Stimulated activated CD4-positive, alpha-beta T cell treated with anti-CD3 and anti-CD28 coated beads, Interleukin-15, amount 100 ng/mL, for 48 hours (primary cell): Measurements from ENCODE around the gene PLEKHA7.
"Not testable (repeated sequence)": the region's sequence is repeated elsewhere in the genome, so short reads cannot be mapped to it uniquely, and the experiment has no call there.

ENCODE experiments used
- DNase-seq, 2 donors: peaks; one replicate each; pipeline ENCODE4 v3.0.0-alpha.2; 2020; ENCODE audit warnings: low read depth in 2 of 2

Gene PLEKHA7

DNA sequence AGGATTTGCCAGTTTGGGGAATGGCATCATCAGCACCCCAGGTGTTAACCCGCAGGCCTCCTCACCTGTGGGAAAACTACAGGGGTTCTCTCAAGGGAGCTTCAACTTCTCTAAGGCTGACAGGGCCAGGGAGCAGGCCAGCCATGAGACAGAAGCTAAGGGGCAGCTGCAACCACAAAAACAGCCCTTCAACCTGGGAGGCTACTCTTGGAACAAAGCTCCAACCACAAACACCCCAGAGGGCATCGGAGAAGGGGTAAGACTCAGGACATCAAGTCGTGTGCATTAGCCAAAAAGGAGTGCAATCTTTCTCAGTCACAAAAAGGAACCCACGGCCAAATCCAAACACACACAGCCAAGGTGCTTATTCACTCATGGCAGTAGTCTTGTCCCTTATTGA lies 103.0 kb downstream of the PLEKHA7 start:
- DNase-seq = no peak

DNA sequence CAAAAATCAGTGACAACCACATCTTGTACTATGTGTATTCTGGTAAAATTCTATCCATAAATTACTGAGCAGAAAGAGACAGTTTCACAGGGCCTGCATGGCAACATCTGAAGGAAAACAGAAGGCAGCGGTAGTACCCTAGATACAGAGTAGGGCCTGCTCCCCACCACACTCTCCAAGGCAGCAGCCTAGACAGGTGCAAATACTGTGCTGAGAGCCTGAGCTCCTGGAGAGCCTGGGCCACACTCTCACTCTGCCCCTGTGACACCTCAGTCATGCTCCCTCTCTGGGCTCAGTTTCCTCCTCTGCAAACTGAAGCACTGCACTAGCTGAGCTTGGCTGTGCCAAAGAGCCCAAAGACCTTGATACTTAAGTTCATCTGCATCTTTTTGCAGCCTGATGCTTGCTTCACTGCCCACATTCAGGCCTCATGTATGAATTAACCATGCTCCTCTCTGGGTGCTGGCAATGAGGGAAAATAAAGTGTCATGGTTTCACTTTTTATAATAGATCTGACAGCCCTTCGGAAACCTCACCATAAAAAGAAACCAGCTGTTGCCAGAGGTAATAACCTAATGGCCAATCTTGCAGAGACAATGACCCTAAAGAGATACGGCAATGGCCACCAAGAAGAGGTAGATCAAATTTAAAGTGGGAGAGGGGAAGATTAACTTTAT lies 104.7 kb downstream of the PLEKHA7 start:
- no peak for DNase-seq

DNA sequence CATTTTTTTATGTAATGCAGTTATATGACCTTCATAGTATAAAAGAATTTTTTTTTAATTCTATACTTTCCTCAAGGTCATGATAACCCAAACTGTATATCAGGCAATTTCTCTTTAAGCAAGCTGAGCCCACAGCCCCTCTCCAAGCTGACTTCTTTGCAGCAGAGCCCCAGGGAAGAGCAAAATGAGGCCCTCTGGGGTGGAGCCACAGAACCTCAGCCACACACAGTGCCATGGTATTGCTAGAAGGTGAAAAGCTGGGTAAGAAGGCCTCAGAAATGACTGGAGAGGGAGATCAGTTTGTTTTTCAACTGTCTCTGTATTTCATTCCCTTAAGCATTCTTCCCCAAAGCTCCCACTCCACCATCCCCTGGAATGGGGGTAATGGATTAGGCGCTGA lies 108.8 kb downstream of the PLEKHA7 start:
- DNase-seq = no peak

DNA sequence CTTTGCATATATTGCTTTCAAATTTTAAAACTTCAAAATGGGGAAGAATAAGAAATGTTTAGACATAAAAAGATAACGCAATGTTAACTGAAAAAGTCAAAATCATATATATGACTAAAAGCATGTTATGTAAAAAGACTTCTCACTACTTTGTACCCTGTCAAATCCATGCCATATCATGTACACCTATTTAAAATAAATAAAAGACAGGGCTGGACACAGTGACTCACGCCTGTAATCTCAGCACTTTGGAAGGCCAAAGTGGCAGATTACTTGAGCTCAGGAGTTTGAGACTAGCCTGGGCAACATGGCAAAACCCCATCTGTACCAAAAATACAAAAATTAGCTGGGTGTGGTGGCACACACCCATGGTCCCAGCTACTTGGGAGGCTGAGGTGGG lies 109.5 kb downstream of the PLEKHA7 start:
- DNase-seq = not testable (repeated sequence)

DNA sequence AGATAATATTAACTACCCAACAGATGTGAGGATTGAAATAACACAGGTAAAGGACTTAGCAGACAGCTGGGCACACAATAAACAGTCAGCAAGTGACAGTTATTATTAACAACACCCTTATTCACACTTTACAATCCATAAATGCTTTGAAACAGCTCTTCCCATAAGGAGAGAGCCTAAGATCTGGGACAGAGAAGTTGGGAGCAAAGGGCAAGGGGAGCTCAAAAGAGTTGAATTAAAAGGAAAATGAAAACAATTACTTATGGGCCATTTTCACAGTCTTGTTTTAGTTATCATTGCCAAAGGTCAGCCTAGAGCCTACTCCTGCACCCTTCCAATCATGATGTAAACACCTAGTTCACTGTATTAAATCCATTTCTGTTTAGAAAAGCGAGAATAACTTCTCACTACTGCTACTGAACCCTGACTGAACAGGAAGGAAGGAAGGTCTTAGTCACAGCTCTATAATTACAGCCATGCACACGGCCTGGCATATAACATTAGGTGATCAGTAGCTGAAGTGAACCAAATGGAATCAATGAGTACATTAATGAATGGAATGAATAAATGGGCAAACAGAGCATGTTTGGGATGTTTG lies 111.3 kb downstream of the PLEKHA7 start:
- peak in 1 of 2 donors; percentile 16 for DNase-seq

DNA sequence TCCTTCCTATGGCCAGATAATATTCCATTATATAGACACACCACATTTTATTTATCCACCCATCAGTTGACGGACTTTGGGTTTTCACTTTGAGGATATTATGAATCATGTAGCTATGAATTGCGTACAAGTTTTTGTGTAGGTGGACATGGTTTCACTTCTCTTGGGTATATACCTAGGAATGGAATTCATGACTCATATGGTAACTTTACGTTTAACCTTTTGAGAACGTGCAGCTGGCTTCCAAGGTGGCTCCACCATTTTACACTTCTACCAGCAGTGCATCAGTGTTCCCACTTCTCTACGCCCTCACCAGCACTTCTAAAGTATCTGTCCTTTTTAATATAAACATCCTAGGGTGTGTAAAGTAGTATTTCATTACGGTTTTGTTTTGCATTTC lies 112.0 kb downstream of the PLEKHA7 start:
- peak in 1 of 2 donors; percentile 34 for DNase-seq

DNA sequence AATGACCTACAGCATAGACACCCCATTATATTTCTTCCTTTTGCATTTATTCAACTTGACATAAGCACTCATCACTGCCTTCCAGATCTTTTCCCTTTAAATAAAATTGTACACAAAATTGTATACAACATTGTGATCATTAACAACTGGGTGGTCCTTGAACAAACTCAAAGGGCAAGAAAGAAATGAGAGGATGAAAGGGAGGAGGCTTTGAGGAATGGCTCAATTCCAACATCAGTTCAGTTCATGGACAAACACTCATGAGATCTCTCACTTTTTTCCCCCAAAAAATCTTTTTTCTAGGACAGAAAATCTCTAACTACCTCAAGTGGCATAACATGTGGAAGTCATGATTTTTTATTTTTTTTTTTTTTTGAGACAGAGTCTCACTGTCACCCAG lies 113.7 kb downstream of the PLEKHA7 start:
- DNase-seq = no peak

DNA sequence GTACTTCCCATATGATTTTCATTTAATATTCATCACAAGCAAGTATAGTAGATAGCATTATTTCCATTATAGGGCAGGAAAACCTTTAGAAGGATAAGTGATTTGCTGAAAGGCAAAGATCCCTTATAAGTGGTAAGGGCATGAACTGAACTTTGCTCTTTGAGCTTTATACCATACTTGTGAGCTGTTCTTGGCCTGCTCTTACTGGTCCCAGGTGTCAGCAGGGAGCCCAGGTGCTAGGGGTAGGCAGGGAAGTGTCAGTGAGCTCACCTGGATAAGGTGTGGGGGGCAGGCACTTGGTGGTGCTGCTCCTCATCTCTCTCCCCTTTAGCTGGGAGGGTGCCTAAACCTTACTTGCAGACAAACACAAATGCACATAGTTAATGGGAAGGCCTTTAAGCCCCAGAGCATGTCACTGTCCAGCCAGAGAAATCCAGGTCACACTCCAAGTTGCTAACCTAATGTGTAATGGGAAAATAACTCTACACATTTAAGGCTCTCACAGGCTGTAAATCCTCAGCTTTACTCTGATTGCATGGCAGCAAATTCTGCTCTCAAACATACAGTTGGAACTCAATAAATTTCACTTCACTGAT lies 114.4 kb downstream of the PLEKHA7 start:
- no peak for DNase-seq

DNA sequence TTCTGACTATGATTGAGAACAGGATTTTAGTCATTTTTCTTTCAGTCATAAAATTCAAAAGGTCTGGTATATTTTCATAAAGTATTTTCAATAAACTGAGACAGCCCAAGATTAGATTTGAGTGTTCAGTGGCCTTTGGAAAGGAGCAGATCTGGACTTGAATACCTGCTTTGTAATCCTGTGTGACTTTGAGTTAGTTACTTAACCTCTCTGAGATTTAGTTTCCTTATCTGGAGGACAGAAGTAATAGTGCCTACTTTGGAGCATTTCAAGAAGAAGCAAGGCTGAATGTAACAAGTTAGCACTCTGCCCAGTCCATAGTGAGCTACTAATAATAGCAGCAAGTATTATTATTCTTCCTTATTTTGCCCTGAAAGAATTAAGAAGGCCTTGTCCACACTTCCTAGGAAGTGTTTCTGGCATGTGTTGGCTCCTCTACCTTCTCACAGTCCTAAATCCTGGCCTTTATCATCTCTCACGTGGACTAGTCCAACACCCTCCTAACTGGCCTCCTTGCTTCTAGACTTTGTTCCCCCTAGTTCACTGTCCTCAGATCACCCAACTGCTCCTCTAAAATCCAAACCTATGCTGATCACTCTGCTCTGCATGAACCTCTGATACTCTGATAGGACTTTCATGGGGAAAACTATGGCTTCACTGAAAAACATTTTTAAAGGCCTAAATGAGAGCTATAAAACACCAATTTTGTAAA lies 115.8 kb downstream of the PLEKHA7 start:
- DNase-seq = no peak

DNA sequence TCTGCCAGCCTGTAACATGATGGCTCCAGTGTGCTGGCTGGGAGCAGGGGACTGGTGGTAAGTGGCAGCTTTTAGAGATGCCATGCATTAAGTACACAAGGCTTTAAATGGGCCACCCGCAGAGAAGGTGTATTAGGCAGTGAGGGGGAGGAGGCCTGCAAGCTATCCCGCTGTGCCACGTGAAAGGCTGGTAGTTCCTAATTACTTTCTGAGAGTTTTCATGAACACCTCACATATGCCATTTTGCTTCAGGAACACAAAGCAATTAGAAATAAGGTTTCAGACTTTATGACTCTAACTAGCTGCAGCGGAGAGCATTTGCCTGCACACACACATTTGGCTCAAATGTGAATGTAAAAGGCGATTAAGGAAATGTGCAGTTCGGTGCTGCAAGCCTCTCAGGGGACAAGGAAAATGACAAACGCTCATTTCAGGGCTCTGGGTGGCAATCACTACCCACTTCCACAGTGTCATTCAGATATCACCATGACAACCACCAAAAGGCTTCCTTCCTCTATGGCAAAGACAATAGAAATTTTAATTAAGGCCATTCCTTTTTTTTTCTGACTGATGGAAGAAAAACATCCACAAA lies 116.6 kb downstream of the PLEKHA7 start:
- DNase-seq = no peak

DNA sequence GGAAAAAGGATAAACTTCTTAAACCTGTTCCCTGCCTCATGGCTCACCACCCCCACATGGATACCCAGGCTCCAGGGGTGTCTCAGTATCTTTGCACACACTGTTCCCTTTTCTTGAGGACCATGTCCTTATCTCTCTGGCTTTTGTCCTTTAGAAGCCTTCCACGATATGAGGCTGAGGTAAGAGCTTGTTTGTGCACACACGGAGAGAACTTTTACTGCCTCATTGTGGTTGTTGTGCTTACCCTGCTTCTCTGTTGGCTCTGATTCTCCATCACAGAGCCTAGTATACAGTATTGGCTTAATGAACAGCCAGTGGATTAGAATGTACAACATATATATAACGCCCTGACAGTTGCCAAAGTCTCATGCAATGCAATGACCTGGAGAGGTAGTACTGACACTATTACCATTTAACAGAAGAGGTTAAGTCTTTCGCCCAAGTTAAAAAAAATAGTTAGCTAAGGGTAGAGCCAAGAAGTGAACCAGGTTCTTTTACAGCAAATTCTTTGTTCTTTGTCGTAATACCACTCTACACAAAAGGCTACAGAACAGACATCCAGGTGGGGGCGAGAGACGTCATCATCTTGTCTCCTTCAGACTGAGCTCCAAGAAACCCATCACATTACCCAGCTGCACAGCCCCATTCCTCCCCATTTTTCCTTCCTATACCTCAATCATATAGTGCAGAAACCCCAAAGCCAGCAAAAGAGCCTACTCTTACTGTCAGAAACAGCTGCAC lies 117.3 kb downstream of the PLEKHA7 start:
- no peak for DNase-seq

DNA sequence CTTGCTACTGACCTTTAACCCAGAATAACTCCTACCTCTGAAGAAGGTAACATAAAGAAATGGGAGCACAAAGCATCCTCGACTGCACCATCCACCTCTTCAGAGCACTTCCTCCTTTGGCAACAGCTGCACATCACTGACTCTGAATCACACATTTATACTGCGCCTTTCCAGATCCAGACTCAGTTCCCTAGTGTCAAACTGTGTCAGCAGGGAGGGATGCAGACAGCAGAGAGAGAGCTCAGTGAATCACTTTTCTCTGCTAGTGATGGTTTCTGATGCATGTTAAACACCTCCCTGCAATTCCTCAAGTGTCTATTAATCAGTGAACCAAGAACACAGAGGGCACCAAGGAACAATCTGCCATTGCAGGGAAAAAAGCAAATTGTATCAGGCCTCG lies 118.9 kb downstream of the PLEKHA7 start:
- DNase-seq = no peak

DNA sequence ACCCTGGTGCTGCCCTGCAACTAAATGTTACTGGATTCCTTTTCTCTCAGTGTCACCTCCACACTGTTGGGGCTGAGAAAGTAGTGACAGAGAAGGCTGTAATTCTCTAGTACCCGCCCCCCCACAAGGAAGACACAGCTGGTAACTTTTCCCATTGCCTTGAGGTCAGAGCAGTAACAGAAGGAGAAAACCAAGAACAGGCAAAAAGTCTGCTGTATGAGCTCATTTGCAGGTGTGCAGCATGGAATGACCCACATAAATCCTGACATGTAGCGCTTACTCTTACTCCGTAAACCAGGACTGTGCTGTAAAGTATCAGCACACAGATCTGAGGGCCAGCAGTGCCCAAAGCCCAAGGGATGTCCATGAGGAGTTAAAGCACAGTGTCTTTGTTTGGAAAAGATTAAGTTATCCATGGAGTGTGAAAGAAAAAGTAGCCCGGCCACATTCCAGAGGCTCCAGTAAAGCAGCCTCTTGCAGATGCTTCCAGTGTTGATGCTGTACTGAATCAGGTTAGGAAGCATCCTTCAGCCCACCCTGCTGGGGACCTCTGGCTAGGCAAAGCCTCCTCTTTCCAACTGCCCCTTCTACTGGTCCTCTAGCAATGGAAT lies 120.7 kb downstream of the PLEKHA7 start:
- no peak for DNase-seq

DNA sequence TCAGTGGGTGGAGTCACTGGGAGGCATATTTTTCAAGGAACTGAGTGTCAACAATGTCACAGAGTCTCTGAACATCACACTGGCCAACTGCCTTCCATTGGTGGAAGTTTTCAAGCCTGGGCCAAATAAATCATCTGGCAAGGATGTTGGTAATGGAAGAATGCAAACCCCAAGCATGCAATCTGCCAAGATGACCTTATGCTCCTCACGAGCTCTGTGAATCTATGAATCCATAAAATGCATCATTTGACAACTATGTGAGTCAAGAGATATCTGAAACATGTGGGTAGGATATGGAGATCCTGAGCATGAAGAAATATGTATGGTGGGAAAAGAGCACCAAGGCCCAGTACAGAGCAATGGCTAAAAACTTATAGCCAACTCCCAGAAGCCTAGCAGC lies 122.2 kb downstream of the PLEKHA7 start:
- no peak for DNase-seq

DNA sequence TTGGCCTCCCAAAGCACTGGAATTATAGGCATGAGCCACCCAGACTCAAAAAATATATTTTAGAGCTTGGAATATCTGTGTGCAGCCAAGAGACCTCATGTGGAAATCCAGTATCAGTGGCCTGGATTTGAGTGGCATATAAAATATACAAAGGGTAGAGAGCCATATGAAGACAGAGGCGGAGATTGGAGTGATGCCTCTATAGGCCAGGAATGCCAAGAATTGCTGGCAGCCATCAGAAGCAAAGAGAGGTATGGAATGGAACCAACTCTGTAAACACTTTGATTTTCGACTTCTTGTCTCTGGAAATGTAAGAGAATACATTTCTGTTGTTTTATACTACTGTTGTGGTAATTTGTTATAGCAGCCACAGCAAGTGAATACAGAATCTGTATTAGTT lies 123.0 kb downstream of the PLEKHA7 start:
- no peak for DNase-seq

DNA sequence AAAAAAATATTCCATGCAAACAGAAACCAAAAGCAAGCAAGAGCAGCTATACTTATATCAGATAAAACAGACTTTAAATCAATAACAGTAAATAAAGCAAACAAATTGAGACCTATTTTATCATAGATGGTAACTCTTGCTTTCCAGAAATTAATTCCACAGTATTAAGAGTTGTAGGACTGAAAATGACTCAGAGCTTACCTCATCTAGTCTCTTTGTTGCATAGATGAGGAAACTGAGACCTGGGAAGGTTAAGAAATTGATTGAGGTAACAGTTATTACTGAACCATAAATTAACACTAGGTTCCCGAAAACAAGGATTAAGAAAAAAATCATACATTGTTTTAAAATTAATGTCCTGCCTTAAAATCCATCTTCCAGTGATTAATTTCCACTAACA lies 123.8 kb downstream of the PLEKHA7 start:
- no peak for DNase-seq

DNA sequence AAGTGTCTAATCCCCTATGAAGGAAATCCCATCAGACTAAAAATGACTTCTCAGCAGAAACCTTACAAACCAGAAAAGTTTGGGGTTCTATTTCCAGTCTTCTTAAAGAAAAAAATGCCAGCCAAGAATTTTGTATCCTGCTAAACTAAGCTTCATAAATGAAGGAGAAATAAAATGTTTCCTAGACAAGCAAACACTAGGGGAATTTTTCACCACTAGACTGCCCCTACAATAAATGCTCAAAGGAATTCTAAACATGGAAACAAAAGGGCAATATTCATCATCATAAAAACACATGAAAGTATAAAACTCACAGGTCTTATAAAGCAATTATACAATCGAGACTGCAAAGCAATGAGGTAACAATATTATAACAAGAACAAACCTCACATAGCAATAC lies 124.3 kb downstream of the PLEKHA7 start:
- no peak for DNase-seq

DNA sequence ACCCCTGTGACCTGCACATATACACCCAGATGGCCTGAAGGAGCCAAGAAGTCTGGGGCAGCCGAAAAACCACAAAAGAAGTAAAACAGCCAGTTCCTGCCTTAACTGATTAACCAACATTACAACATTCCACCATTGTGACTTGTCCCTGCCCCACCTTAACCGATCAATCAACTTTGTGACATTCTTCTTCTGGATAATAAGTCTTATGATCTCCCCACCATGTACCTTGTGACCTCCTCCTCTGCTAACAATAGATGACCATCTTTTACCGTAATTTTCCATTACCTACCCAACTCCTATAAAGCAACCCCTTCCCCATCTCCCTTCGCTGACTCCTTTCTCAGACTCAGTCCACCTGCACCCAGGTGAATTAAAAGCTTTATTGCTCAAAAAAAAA lies 125.2 kb downstream of the PLEKHA7 start:
- DNase-seq = not testable (repeated sequence)

DNA sequence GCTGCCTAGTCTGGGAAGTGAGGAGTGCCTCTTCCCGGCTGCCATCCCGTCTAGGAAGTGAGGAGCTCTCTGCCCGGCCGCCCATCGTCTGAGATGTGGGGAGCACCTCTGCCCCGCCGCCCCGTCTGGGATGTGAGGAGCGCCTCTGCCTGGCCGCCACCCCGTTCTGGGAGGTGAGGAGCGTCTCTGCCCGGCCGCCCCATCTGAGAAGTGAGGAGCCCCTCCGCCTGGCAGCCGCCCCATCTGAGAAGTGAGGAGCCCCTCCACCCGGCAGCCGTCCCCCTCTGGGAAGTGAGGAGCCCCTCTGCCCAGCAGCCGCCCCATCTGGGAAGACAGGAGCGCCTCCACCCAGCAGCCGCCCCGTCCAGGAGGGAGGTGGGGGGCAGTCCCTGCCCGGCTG lies 126.3 kb downstream of the PLEKHA7 start:
- DNase-seq = not testable (repeated sequence)

DNA sequence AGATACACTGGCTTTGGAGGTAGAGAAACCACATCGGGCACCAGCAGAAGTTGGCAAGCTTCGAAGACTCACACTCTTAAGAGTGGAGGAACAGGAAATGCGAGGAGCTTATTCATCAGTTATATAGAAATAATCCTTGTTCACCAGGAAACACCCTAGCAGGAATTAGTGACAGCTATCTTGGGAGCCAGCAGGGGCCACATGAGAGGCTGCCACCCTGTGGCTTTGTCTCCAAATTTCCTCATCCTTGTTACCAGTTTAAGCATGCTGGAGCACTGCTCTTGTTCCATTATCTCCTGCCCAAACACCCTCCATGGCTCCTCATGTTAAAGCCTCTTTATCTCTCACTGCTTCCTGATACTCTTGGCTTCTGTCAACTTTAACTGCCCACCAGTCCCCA lies 131.0 kb downstream of the PLEKHA7 start:
- DNase-seq = no peak

DNA sequence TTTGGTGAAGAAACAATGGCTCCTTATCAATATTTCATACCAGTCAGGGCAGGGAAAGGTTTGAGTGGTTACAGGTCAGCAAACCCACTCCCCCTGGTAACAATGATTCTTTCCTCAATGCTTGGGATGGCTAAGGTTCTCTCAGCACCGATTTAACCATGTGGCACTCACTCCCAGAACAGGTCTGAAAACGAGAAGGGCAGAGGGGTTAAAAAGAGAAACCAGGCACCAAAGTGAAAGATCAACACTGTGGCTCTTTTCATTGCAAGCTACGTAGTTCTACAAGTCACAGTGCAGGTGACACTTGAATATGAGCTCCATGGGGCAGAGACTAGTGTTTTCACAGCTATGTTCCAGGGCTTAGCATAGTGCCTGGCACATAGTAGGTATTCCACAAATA lies 132.4 kb downstream of the PLEKHA7 start:
- DNase-seq = no peak
